WTC11 (cell line): Measurements from ENCODE around the gene SF3B5. TPM values are rescaled to one million over a fixed set of nuclear protein-coding genes. Genes with fewer than 3 reads are reported as not detected.

Experiments
- ATAC-seq: fragments of 200-7000 bp; cut with Tn5 transposase; 2 replicates; pipeline ENCODE4 v1.10.0; 2021; ENCODE audit warnings: mild to moderate bottlenecking, moderate library complexity
- CTCF ChIA-PET: fragments of 300-600 bp; sonication (Branson Sonifier 250); formaldehyde crosslinking; loops from one replicate; lab custom pipeline; 2021; ENCODE audit warnings: antibody characterized with exemption; lab: Charles Lee
- POLR2A ChIA-PET: fragments of 350-600 bp; sonication (Branson Sonifier 250); formaldehyde crosslinking; loops from one replicate; lab custom pipeline; 2021; ENCODE audit warnings: antibody characterized with exemption; lab: Charles Lee
- DNase-seq: peaks from one replicate; pipeline ENCODE4 v3.0.0; 2021; ENCODE audit warnings: low spot score
- H3K27ac Mint-ChIP-seq: 2 replicates; pipeline ENCODE4 v1.8.0; 2021; ENCODE audit warnings: mixed read lengths
- H3K27me3 Mint-ChIP-seq: 2 replicates; pipeline ENCODE4 v1.8.0; 2021; ENCODE audit warnings: low read depth, mild to moderate bottlenecking, moderate library complexity, mixed read lengths
- H3K36me3 Mint-ChIP-seq: 2 replicates; pipeline ENCODE4 v1.8.0; 2021; ENCODE audit warnings: mixed read lengths
- H3K4me1 Mint-ChIP-seq: 2 replicates; pipeline ENCODE4 v1.8.0; 2022; ENCODE audit warnings: mixed read lengths
- H3K4me3 Mint-ChIP-seq: 2 replicates; pipeline ENCODE4 v1.8.0; 2021; ENCODE audit warnings: mild to moderate bottlenecking, moderate library complexity, mixed read lengths
- H3K9me3 Mint-ChIP-seq: 2 replicates; pipeline ENCODE4 v1.8.0; 2021; ENCODE audit warnings: mixed read lengths
- CREB1 ChIP-seq: sonication (generic); formaldehyde crosslinking; IDR thresholded peaks from 2 replicates; pipeline ENCODE4 v1.8.0; 2023; ENCODE audit warnings: mild to moderate bottlenecking, missing genetic modification reagents
- EMX1 ChIP-seq: fragments of 250-450 bp; sonication (Bioruptor Pico); IDR thresholded peaks from 2 replicates; pipeline ENCODE4 v1.8.0; 2021; ENCODE audit warnings: mild to moderate bottlenecking
- FOXK1 ChIP-seq: sonication (generic); formaldehyde crosslinking; IDR thresholded peaks from 2 replicates; pipeline ENCODE4 v1.8.0; 2022; ENCODE audit warnings: mild to moderate bottlenecking, moderate library complexity, missing genetic modification reagents
- FOXP1 ChIP-seq: sonication (generic); formaldehyde crosslinking; IDR thresholded peaks from 2 replicates; pipeline ENCODE4 v1.8.0; 2022; ENCODE audit warnings: missing genetic modification reagents, mild to moderate bottlenecking, moderate library complexity, borderline replicate concordance
- GABPB1 ChIP-seq: sonication (generic); formaldehyde crosslinking; IDR thresholded peaks from 2 replicates; pipeline ENCODE4 v1.8.1; 2023; ENCODE audit warnings: mild to moderate bottlenecking, missing genetic modification reagents
- HMGA2 ChIP-seq: fragments of 250-450 bp; sonication (Bioruptor Pico); IDR thresholded peaks from 2 replicates; pipeline ENCODE4 v1.4.0; 2021; ENCODE audit warnings: mild to moderate bottlenecking, moderate library complexity
- JAZF1 ChIP-seq: fragments of 250-450 bp; sonication (Bioruptor Pico); IDR thresholded peaks from 2 replicates; pipeline ENCODE4 v1.9.0; 2021; ENCODE audit warnings: moderate library complexity, mild to moderate bottlenecking, inconsistent platforms
- NFE2L1 ChIP-seq: sonication (generic); formaldehyde crosslinking; IDR thresholded peaks from 2 replicates; pipeline ENCODE4 v1.8.1; 2023; ENCODE audit warnings: missing genetic modification reagents
- NFYB ChIP-seq: sonication (generic); formaldehyde crosslinking; conservative IDR thresholded peaks from 2 replicates; pipeline ENCODE4 v1.8.0; 2022; ENCODE audit warnings: low read depth, missing genetic modification reagents
- NR3C1 ChIP-seq: sonication (generic); formaldehyde crosslinking; conservative IDR thresholded peaks from 2 replicates; pipeline ENCODE4 v1.8.1; 2023; ENCODE audit warnings: low read depth, mild to moderate bottlenecking, missing genetic modification reagents
- RORB ChIP-seq: fragments of 250-450 bp; sonication (Bioruptor Pico); IDR thresholded peaks from 2 replicates; pipeline ENCODE4 v1.9.0; 2021; ENCODE audit warnings: mild to moderate bottlenecking
- SMAD4 ChIP-seq: sonication (generic); formaldehyde crosslinking; IDR thresholded peaks from 2 replicates; pipeline ENCODE4 v1.8.0; 2022; ENCODE audit warnings: mild to moderate bottlenecking, missing genetic modification reagents
- SOX15 ChIP-seq: fragments of 250-450 bp; sonication (Bioruptor Pico); IDR thresholded peaks from 2 replicates; pipeline ENCODE4 v1.9.0; 2021; ENCODE audit warnings: mild to moderate bottlenecking
- ZNF138 ChIP-seq: sonication (generic); formaldehyde crosslinking; conservative IDR thresholded peaks from 2 replicates; pipeline ENCODE4 v1.8.1; 2022; ENCODE audit warnings: mild to moderate bottlenecking, moderate library complexity, missing genetic modification reagents
- ZNF671 ChIP-seq: fragments of 250-450 bp; sonication (Bioruptor Pico); IDR thresholded peaks from 2 replicates; pipeline ENCODE4 v1.8.0; 2021; ENCODE audit warnings: mild to moderate bottlenecking
- total RNA-seq: library from RNA; stranded (reverse); gene quantifications from 3 replicates; pipeline ENCODE4 v1.2.3, GENCODE V29; 2021
- TF ChIP-seq, protein P1 (sequence below): sonication (generic); formaldehyde crosslinking; IDR thresholded peaks from 2 replicates; pipeline ENCODE4 v1.8.1; 2023; ENCODE audit warnings: mild to moderate bottlenecking, missing genetic modification reagents, borderline replicate concordance
- TF ChIP-seq, protein P2 (sequence below): sonication (generic); formaldehyde crosslinking; IDR thresholded peaks from 2 replicates; pipeline ENCODE4 v1.8.1; 2023; ENCODE audit warnings: mild to moderate bottlenecking, moderate library complexity, missing genetic modification reagents
- TF ChIP-seq, protein P3 (sequence below): sonication (generic); formaldehyde crosslinking; IDR thresholded peaks from 2 replicates; pipeline ENCODE4 v1.8.0; 2022; ENCODE audit warnings: mild to moderate bottlenecking, missing genetic modification reagents
- TF ChIP-seq, protein P4 (sequence below): sonication (generic); formaldehyde crosslinking; IDR thresholded peaks from 2 replicates; pipeline ENCODE4 v1.8.1; 2023; ENCODE audit warnings: mild to moderate bottlenecking, missing genetic modification reagents
- TF ChIP-seq, protein P5 (sequence below): sonication (generic); formaldehyde crosslinking; IDR thresholded peaks from 2 replicates; pipeline ENCODE4 v1.8.1; 2022; ENCODE audit warnings: missing genetic modification reagents, borderline replicate concordance
- TF ChIP-seq, protein P6 (sequence below): fragments of 250-450 bp; sonication (Bioruptor Pico); IDR thresholded peaks from 2 replicates; pipeline ENCODE4 v2.1.2; 2022; ENCODE audit warnings: mild to moderate bottlenecking, moderate library complexity
- TF ChIP-seq, protein P7 (sequence below): fragments of 250-450 bp; sonication (Bioruptor Pico); IDR thresholded peaks from 2 replicates; pipeline ENCODE4 v1.9.0; 2021; ENCODE audit warnings: moderate library complexity, mild to moderate bottlenecking, inconsistent platforms, borderline replicate concordance
- TF ChIP-seq, protein P8 (sequence below): sonication (generic); formaldehyde crosslinking; IDR thresholded peaks from 2 replicates; pipeline ENCODE4 v1.8.0; 2022; ENCODE audit warnings: mild to moderate bottlenecking, missing genetic modification reagents

Gene SF3B5
- total RNA-seq, 1 experiment from 2014 or later: 181 TPM

DNA sequence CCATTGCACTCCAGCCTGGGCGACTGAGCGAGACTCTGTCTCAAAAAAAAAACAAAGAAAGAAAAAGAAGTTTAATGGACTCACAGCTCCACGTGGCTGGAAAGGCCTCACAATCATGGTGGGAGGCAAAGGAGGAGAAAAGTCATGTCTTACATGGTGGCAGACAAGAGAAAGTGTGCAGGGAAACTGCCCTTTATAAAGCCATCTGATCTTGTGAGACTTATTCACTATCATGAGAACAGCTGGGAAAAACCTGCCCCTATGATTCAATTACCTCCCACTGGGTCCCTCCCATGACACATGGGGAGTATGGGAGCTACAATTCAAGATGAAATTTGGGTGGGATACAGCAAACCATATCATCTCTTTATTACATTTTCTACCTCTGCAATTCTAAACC lies 25.9 kb downstream of the SF3B5 start (continued):
- TF ChIP-seq, protein P1, sequence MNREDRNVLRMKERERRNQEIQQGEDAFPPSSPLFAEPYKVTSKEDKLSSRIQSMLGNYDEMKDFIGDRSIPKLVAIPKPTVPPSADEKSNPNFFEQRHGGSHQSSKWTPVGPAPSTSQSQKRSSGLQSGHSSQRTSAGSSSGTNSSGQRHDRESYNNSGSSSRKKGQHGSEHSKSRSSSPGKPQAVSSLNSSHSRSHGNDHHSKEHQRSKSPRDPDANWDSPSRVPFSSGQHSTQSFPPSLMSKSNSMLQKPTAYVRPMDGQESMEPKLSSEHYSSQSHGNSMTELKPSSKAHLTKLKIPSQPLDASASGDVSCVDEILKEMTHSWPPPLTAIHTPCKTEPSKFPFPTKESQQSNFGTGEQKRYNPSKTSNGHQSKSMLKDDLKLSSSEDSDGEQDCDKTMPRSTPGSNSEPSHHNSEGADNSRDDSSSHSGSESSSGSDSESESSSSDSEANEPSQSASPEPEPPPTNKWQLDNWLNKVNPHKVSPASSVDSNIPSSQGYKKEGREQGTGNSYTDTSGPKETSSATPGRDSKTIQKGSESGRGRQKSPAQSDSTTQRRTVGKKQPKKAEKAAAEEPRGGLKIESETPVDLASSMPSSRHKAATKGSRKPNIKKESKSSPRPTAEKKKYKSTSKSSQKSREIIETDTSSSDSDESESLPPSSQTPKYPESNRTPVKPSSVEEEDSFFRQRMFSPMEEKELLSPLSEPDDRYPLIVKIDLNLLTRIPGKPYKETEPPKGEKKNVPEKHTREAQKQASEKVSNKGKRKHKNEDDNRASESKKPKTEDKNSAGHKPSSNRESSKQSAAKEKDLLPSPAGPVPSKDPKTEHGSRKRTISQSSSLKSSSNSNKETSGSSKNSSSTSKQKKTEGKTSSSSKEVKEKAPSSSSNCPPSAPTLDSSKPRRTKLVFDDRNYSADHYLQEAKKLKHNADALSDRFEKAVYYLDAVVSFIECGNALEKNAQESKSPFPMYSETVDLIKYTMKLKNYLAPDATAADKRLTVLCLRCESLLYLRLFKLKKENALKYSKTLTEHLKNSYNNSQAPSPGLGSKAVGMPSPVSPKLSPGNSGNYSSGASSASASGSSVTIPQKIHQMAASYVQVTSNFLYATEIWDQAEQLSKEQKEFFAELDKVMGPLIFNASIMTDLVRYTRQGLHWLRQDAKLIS: no peak
- no peak for TF ChIP-seq FOXP1 (CRISPR knock-in tag)
- no peak for TF ChIP-seq JAZF1
- no peak for TF ChIP-seq NR3C1 (CRISPR knock-in tag)
- TF ChIP-seq, protein P2, sequence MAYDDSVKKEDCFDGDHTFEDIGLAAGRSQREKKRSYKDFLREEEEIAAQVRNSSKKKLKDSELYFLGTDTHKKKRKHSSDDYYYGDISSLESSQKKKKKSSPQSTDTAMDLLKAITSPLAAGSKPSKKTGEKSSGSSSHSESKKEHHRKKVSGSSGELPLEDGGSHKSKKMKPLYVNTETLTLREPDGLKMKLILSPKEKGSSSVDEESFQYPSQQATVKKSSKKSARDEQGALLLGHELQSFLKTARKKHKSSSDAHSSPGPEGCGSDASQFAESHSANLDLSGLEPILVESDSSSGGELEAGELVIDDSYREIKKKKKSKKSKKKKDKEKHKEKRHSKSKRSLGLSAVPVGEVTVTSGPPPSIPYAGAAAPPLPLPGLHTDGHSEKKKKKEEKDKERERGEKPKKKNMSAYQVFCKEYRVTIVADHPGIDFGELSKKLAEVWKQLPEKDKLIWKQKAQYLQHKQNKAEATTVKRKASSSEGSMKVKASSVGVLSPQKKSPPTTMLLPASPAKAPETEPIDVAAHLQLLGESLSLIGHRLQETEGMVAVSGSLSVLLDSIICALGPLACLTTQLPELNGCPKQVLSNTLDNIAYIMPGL (CRISPR knock-in tag): no peak
- TF ChIP-seq CREB1: no peak
- no peak for TF ChIP-seq FOXK1 (CRISPR knock-in tag)
- TF ChIP-seq, protein P3, sequence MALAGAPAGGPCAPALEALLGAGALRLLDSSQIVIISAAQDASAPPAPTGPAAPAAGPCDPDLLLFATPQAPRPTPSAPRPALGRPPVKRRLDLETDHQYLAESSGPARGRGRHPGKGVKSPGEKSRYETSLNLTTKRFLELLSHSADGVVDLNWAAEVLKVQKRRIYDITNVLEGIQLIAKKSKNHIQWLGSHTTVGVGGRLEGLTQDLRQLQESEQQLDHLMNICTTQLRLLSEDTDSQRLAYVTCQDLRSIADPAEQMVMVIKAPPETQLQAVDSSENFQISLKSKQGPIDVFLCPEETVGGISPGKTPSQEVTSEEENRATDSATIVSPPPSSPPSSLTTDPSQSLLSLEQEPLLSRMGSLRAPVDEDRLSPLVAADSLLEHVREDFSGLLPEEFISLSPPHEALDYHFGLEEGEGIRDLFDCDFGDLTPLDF (CRISPR knock-in tag): no peak
- no peak for TF ChIP-seq NFE2L1 (CRISPR knock-in tag)
- TF ChIP-seq SOX15 (CRISPR knock-in tag): no peak
- no peak for TF ChIP-seq HMGA2 (CRISPR knock-in tag)
- no peak for TF ChIP-seq RORB
- TF ChIP-seq GABPB1 (CRISPR knock-in tag): no peak
- TF ChIP-seq, protein P4, sequence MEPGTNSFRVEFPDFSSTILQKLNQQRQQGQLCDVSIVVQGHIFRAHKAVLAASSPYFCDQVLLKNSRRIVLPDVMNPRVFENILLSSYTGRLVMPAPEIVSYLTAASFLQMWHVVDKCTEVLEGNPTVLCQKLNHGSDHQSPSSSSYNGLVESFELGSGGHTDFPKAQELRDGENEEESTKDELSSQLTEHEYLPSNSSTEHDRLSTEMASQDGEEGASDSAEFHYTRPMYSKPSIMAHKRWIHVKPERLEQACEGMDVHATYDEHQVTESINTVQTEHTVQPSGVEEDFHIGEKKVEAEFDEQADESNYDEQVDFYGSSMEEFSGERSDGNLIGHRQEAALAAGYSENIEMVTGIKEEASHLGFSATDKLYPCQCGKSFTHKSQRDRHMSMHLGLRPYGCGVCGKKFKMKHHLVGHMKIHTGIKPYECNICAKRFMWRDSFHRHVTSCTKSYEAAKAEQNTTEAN: no peak
- no peak for TF ChIP-seq ZNF138 (CRISPR knock-in tag)

DNA sequence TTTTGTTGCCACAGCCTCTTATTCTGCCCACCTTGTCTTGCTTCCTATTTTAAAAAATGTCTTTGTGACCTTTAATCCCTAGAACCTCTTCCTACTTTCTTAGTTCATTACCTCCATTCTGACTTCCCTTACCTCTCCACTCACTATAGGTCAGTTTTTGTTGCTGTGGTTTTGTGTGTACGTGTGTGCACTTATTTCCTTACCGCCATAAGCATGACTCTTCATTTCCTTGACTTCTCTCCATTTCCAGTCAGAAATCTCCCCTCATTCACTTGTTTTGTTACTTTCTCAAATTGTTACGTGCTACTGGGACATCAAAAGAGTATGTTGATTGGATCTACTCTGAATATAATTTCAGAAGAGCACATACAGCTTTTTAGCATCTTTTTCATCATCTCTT lies 26.6 kb downstream of the SF3B5 start:
- H3K9me3 Mint-ChIP-seq: no peaks in the 10 kb centered on the region
- H3K27ac Mint-ChIP-seq: no peak overlapping the region
- DNase-seq (no peak), ATAC-seq (no peak)
- H3K27me3 Mint-ChIP-seq: peaks cover 75% of the 10 kb centered on the region
- POLR2A ChIA-PET: no interaction called here
- CTCF ChIA-PET: no interaction called here
- H3K36me3 Mint-ChIP-seq: no peaks in the 10 kb centered on the region
- H3K4me3 Mint-ChIP-seq: no peak overlapping the region
- peaks cover 9% of the 10 kb centered on the region for H3K4me1 Mint-ChIP-seq
- TF ChIP-seq SMAD4 (CRISPR knock-in tag) (no peak), NFYB (no peak), ZNF671 (no peak), SOX15 (CRISPR knock-in tag) (no peak), EMX1 (CRISPR knock-in tag) (no peak)
- TF ChIP-seq, protein P4: no peak
- TF ChIP-seq, protein P5, sequence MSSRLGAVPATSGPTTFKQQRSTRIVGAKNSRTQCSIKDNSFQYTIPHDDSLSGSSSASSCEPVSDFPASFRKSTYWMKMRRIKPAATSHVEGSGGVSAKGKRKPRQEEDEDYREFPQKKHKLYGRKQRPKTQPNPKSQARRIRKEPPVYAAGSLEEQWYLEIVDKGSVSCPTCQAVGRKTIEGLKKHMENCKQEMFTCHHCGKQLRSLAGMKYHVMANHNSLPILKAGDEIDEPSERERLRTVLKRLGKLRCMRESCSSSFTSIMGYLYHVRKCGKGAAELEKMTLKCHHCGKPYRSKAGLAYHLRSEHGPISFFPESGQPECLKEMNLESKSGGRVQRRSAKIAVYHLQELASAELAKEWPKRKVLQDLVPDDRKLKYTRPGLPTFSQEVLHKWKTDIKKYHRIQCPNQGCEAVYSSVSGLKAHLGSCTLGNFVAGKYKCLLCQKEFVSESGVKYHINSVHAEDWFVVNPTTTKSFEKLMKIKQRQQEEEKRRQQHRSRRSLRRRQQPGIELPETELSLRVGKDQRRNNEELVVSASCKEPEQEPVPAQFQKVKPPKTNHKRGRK: no peak
- TF ChIP-seq, protein P6, sequence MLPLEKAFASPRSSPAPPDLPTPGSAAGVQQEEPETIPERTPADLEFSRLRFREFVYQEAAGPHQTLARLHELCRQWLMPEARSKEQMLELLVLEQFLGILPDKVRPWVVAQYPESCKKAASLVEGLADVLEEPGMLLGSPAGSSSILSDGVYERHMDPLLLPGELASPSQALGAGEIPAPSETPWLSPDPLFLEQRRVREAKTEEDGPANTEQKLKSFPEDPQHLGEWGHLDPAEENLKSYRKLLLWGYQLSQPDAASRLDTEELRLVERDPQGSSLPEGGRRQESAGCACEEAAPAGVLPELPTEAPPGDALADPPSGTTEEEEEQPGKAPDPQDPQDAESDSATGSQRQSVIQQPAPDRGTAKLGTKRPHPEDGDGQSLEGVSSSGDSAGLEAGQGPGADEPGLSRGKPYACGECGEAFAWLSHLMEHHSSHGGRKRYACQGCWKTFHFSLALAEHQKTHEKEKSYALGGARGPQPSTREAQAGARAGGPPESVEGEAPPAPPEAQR: no peak
- TF ChIP-seq, protein P7, sequence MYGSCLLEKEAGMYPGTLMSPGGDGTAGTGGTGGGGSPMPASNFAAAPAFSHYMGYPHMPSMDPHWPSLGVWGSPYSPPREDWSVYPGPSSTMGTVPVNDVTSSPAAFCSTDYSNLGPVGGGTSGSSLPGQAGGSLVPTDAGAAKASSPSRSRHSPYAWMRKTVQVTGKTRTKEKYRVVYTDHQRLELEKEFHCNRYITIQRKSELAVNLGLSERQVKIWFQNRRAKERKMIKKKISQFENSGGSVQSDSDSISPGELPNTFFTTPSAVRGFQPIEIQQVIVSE (CRISPR knock-in tag): no peak
- TF ChIP-seq, protein P8, sequence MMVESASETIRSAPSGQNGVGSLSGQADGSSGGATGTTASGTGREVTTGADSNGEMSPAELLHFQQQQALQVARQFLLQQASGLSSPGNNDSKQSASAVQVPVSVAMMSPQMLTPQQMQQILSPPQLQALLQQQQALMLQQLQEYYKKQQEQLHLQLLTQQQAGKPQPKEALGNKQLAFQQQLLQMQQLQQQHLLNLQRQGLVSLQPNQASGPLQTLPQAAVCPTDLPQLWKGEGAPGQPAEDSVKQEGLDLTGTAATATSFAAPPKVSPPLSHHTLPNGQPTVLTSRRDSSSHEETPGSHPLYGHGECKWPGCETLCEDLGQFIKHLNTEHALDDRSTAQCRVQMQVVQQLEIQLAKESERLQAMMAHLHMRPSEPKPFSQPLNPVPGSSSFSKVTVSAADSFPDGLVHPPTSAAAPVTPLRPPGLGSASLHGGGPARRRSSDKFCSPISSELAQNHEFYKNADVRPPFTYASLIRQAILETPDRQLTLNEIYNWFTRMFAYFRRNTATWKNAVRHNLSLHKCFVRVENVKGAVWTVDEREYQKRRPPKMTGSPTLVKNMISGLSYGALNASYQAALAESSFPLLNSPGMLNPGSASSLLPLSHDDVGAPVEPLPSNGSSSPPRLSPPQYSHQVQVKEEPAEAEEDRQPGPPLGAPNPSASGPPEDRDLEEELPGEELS: no peak
